KOPT-K1 (cell line): Measurements from ENCODE around the gene KCNJ18.
"Not testable (repeated sequence)": the region's sequence is repeated elsewhere in the genome, so short reads cannot be mapped to it uniquely, and the experiment has no call there.

Experiments
- H3K27ac ChIP-seq: fragments of 200-600 bp; sonication (generic); 2 replicates; pipeline ENCODE4 v1.5.1; 2016; ENCODE audit warnings: antibody characterized with exemption, mild to moderate bottlenecking, low read depth, low read length; ENCODE audit not compliant: poor library complexity, severe bottlenecking
- H3K36me3 ChIP-seq: fragments of 200-600 bp; sonication (generic); 2 replicates; pipeline ENCODE4 v1.5.1; 2017; ENCODE audit warnings: antibody characterized with exemption, mild to moderate bottlenecking, low read length, moderate library complexity; ENCODE audit not compliant: insufficient read depth
- H3K9me3 ChIP-seq: fragments of 200-600 bp; sonication (generic); 2 replicates; pipeline ENCODE4 v1.5.1; 2017; ENCODE audit warnings: antibody characterized with exemption, low read length, mild to moderate bottlenecking; ENCODE audit not compliant: insufficient read depth, poor library complexity, severe bottlenecking

Gene KCNJ18

DNA sequence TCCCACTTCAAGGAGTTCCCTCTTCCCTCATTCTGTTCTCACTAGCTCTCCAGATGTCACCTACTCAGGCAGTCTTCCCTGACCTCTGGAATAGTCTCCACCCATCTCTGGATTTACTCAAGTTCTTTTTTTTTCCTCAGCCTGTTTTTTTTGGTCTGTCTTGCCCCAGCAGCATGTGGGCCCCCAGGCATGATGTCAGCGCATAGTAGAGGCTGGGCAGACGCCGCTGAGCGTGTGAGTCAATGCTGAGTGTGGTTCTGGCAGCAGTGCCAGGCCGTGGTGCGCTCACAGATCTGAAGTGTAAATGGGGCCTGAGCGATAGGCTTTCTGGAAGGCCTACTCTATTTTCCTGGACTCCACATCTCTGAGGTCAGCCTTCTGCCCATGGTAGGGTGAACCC, 2.7 kb upstream of the KCNJ18 start:
- no peaks in the 10 kb centered on the region for H3K9me3 ChIP-seq
- H3K27ac ChIP-seq: no peak overlapping the region
- no peaks in the 10 kb centered on the region for H3K36me3 ChIP-seq

DNA sequence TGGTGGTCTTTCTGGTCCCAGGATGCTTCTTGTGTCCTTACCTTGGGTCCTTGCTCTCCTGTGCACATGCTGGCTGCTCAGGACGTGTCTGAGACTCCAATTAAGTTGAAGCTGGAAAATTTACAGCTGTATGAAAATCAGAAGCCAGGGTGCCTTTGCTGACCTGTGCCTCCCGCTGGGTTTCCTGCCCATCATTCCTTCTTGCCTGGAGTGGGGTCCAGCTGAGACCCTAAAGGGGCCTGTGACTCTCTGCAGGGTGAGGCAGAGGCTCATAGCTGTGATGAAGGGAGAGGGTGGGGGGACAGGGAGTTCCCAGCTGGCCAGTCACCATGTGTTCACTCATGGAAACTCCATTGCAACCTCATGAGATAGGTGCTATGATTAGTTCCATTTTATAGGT, 1.5 kb upstream of the KCNJ18 start:
- H3K36me3 ChIP-seq, H3K27ac ChIP-seq, H3K9me3 ChIP-seq: not testable (repeated sequence)

DNA sequence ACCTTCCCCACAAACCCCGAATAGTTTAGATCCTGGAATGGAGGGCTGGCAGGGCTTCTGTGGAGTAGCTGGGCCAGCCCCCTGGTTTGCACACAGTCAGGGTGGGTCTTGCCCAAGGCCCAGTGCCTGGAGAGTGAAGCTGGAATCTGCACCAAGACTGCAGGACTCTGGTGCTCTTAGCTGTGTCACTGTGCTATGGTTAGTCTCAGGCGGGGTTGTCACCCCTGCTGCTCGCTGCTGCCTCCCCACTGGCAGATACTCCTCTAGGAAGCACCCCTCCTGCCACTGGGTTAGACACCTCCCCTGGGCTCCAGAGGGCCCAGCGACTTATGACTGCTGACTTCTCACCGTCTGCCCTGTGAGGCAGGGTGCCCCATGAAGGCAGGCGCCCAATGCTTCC, 842 bp upstream of the KCNJ18 start:
- H3K9me3 ChIP-seq, H3K27ac ChIP-seq, H3K36me3 ChIP-seq: not testable (repeated sequence)

DNA sequence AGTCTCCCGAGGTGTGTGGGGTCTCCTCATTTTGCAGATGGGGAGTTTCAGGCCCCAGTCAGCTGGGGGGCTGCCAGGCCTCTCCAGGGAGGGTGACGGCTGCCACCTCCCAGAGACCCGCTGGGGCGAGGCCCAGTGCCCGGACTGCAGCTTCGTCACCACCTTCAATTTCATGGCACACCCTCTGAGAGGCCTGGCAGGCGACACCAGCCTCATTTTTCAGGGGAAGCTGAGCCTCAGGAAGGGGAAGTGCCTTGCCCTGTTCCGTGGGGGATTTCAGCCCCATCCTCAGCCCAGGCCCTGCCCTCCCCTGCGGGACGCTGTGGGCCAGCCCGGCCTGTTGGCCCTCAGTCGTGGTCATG, 362 bp downstream of the KCNJ18 start:
- not testable (repeated sequence) for H3K9me3 ChIP-seq

DNA sequence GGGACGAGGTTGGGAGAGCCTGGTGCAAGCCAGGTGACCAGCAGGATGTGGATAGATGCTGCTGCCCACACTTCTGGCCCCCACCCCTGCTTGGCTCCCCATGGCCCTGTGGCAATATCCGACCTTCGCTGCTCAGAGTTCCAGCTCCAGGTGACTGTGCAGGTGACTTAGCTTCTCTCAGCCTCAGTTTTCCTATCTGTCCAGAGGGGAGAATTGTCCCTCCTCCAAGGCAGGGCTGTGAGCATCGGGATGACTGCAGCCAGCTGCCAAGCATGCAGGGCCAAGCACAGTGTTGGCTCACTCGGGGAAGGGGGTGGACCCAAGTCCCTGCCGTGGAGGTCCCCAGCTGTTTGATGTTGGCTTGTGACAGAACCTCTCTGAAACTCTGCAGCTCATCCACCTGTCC, 1.1 kb downstream of the KCNJ18 start:
- not testable (repeated sequence) for H3K27ac ChIP-seq, H3K9me3 ChIP-seq, H3K36me3 ChIP-seq

More for the DNA sequence above, 362 bp downstream of the KCNJ18 start:
- H3K27ac ChIP-seq, H3K36me3 ChIP-seq: not testable (repeated sequence)

DNA sequence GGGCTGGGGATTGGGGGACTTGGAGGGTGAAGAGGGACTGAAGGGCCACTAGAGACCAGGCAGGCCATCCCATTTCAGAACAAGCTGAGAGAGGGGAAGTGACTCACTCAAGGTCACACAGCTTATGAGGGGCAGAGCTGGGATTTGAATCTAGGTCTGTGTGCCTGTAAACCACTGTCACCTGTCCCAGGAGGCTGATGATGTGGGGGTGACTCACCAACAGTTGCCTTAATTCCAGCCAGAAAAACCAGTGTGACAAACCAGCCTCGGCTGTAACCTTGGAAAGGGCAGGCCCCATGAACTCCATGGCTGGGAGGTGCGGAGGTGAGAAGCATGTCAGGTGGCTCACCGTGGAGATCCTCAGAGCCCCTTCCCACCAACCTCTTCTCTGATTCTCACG, 1.6 kb downstream of the KCNJ18 start:
- not testable (repeated sequence) for H3K36me3 ChIP-seq, H3K9me3 ChIP-seq, H3K27ac ChIP-seq

DNA sequence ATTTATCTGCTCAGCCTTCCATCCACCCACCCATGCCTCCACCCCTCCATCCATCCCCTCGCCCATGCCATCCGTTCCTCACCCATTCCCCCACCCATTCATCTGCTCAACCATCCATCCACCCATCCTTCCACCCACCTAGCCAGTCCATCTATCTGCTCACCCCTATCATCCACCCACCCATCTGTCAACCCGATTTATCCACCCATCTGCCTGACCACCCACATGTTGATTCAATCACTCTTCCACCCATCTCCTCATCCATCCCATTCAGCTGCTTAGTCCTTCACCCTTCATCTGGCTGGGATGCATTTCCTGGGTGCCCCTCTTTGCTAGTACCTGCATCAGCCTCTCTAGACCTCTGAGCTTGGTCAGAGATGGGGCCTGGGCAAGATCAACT, 3.9 kb downstream of the KCNJ18 start:
- not testable (repeated sequence) for H3K36me3 ChIP-seq, H3K9me3 ChIP-seq, H3K27ac ChIP-seq

DNA sequence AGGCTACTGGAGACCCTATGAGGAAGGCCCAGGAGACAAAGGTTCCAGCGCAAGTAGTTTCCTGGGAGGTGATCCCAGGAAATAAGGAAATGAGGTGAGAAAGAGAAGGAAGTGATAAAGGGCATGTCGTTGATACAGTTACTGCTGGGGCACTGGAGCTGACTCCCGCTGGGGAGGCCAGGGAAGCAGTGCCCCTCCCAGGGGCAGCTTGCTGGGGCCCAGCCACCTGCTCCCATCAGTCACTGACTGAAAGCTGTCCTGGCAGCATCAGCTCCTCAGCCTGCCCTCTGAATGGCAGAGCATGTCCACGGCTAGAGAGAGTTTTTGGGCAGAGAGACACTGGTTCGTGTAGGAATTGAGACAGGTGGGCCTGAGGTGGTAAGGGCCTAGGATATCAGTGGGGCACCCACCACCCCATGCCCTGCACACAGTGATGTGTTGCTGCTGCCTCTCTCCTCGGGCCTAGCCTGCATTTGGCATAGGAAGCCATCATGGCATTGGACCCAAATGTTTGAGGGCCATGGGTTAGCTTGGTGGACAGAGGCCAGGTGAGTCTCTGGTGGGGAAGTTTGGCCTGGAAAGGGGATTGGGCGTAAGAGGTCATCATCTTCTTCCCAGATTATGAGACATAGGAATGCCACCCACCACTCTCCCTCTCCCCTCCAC, 4.7 kb downstream of the KCNJ18 start:
- not testable (repeated sequence) for H3K9me3 ChIP-seq, H3K36me3 ChIP-seq, H3K27ac ChIP-seq

DNA sequence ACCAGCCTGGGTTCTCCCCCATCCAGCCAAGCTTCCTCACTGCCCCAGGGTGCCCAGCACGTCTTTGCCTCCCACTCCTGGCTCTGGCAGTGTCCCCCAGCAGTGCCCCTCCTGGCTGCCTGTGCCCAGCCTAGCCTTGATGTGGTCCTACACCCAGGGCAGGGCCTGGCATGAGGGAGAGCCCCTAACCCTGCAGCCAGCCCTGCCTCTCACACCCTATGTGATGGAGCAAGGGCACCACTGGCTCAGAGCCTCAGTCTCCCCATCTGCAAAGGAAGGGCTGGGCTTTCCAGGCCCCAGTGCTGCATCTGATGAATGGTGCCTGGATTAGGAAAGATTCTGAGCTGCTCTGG, 5.2 kb downstream of the KCNJ18 start:
- H3K27ac ChIP-seq, H3K36me3 ChIP-seq, H3K9me3 ChIP-seq: not testable (repeated sequence)

DNA sequence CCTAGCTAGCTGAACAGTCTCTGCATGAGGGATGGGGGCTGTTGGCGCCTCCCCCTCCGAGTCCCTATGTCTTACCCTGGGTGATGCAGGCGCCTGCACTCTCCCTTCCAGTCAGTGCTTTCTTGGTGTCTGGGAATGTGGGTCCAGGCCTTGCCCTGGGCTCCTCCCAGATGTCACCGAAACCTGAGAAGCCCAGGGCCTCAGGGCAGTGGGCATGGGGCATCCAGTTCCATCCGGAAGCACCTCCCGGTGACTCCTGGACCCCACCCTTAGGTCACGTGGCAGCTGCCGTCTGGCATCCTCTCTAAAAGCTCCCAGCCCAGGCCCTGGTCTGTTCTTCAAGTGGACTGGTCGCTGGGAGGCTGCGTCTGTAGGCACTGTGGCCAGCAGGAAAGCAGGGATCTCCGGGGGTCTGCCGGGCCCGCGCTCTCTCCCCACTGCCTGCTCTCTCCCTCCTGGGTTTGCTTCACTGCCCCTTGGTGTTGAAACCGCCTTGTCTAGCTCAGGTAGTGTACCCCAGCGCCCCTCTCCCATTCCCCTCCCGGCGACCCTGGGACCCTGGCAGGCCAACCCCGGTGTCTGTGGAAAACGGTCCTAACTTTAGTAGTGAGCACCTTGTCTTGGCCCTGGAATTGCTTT, 6.2 kb downstream of the KCNJ18 start:
- H3K27ac ChIP-seq, H3K36me3 ChIP-seq, H3K9me3 ChIP-seq: not testable (repeated sequence)

DNA sequence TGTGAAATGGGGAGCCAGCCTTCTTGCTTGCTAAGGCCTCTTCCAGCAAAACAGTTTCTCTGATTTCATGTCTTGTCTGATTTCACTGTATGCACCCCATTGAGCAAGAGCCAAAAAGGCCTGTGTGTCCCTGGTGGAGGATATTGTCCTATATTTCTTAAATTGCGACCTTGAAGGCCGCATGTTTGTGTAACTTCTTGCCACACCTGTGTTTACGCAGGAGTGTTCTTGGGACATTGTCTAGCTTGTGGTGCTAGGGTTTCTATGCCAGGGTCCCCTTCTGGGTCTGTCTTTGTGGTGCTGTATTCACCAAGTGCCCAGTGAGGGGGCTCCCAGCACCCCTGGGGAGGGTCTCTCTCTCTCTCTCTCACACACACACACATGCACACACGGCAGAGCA, 6.8 kb downstream of the KCNJ18 start:
- H3K36me3 ChIP-seq, H3K9me3 ChIP-seq, H3K27ac ChIP-seq: not testable (repeated sequence)

DNA sequence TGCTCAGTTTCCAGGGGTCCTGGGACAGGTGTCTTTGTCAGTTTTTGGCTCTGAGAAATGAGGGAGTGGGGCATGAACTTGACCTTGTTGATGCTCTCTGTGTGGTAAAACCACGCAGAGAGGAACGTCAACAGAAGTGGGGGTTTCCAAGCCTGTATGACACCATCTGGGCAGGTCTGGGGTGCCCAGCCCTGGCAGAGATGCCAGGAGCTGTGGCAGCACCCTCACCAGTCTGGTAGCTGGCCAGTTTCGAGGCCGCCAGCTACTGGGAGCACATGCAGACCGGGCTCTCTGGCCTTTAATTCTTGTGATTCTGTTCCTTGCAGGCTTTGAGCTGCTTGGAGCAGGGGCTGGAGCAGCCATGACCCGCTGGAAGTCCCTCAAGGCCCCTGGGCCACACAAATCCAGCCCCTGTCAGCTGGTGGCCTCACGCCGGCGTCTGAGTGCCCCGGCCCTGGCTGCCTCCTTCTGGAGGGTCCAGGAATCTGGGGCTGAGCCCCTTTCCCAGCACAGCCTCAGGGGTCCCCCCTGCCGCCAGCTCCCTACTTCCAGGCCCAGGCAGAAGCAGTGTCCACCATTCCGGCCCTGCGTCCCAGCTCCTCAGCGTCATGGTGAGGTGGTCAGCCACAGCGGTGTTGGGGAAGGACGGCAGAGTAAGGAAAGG, 7.4 kb downstream of the KCNJ18 start:
- H3K27ac ChIP-seq, H3K9me3 ChIP-seq, H3K36me3 ChIP-seq: not testable (repeated sequence)

DNA sequence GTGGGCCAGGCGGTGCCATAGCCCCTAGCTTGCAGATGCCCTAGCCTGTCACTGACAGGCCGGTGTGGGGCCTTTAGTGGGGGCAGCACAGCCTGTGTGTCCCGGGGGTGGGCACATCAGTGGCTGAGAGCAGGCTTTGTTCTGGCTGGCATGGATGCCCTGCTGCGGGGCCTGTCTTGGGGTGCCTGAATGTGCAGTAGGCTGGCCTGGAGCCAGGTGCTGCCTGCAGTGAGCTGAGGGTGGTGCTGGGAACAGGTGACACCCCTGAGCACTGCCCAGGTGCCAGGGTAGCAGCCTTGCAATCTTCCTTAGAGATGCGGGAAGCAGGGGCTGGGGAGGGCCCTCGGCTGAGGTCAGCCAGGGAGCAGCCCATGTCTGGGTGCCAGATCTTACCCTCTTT, 8.8 kb downstream of the KCNJ18 start:
- not testable (repeated sequence) for H3K27ac ChIP-seq, H3K9me3 ChIP-seq

DNA sequence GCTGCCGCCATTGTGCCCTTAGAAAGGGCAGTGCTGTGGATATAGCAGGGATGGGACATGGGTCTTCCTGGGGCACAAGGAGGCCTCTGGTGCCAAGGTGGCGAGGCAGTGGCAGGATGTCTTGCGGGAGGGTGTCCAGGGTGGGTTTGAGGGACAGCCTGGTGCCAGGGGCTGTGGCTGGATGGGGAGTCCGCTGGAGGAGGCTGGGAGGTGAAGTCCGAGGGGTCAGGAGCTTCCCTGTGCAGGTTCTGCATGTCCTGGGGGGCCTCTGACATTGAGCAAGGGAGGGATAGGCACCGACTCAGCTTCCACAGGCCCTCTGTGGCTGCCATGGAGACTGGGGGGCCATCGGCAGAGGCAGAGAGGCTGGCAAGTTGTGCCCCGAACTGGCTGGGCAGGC, 9.7 kb downstream of the KCNJ18 start:
- H3K27ac ChIP-seq, H3K9me3 ChIP-seq, H3K36me3 ChIP-seq: not testable (repeated sequence)

More for the DNA sequence above, 8.8 kb downstream of the KCNJ18 start:
- not testable (repeated sequence) for H3K36me3 ChIP-seq

DNA sequence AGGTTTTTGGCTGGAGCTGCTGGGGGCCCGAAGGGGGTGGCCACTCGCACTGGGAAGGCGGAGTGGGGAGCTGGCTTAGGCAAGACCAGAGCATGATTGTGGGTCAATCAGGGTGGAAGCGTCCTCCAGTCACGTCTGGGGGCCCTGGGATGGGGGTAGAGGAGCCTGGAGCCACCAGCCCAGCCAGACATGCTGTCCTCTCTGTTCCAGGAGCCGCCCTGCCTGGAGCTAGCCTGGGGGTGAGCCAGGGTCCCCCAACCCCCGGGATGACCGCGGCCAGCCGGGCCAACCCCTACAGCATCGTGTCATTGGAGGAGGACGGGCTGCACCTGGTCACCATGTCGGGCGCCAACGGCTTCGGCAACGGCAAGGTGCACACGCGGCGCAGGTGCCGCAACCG, 10.2 kb downstream of the KCNJ18 start:
- H3K27ac ChIP-seq, H3K9me3 ChIP-seq, H3K36me3 ChIP-seq: not testable (repeated sequence)

DNA sequence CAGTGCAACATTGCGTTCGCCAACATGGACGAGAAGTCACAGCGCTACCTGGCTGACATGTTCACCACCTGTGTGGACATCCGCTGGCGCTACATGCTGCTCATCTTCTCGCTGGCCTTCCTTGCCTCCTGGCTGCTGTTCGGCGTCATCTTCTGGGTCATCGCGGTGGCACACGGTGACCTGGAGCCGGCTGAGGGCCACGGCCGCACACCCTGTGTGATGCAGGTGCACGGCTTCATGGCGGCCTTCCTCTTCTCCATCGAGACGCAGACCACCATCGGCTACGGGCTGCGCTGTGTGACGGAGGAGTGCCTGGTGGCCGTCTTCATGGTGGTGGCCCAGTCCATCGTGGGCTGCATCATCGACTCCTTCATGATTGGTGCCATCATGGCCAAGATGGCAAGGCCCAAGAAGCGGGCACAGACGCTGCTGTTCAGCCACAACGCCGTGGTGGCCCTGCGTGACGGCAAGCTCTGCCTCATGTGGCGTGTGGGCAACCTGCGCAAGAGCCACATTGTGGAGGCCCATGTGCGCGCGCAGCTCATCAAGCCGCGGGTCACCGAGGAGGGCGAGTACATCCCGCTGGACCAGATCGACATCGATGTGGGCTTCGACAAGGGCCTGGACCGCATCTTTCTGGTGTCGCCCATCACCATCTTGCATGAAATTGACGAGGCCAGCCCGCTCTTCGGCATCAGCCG, 10.8 kb downstream of the KCNJ18 start:
- not testable (repeated sequence) for H3K27ac ChIP-seq, H3K36me3 ChIP-seq, H3K9me3 ChIP-seq
